Measurements from ENCODE around the gene WFDC5.

WFDC5 gene

GRCh38 chr20:45113865-45114264 lies 1.1 kb downstream of the WFDC5 start:
- no peak for DNase-seq

GRCh38 chr20:45112754-45113153 lies 2.2 kb downstream of the WFDC5 start:
- no peak for DNase-seq

- peak in 1 of 2 experiments; percentile 41 for DNase-seq
Measured at GRCh38 chr20:45111799-45112471, 3.0 kb downstream of the WFDC5 start.

- no peak for DNase-seq
Measured at GRCh38 chr20:45111285-45111684, 3.7 kb downstream of the WFDC5 start.

- no peak for DNase-seq
Measured at GRCh38 chr20:45110301-45110700, 4.7 kb downstream of the WFDC5 start.

DNA sequence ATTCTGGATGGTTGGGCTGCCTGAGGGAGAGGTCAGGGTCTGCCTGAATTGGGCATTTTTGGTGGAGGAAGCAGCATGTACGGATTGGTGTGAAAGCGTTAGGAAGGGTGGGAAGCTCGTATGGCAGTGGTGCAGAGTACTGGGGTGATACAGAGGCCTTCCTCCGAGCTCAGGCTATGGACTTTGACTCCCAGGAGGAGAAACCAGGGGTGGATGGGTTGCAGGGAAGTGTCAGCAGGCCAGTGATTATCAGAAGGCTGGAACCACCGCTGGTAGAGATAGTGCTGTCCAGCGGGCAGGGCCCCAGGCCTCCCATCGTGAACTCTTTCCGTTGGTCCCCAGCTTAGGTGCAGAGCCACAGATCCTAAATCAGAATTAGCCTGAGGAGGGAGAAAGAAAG lies 5.3 kb downstream of the WFDC5 start:
- DNase-seq, result no peak

- DNase-seq, result no peak
Measured at GRCh38 chr20:45105317-45105716, 9.7 kb downstream of the WFDC5 start.

GRCh38 chr20:45104786-45105185 lies 10.2 kb downstream of the WFDC5 start:
- no peak for DNase-seq

GRCh38 chr20:45103072-45103471 lies 11.9 kb downstream of the WFDC5 start:
- DNase-seq, result no peak

- no peak for DNase-seq
Measured at GRCh38 chr20:45101333-45101850, 13.6 kb downstream of the WFDC5 start.

GRCh38 chr20:45100563-45101245 lies 14.3 kb downstream of the WFDC5 start, which contains the start of gene KCNS1:
Gene KCNS1, minus strand, starts transcription at chr20:45101127. Its CDS starts 1,891 bp downstream, at chr20:45099236.
- no peak for DNase-seq

DNA sequence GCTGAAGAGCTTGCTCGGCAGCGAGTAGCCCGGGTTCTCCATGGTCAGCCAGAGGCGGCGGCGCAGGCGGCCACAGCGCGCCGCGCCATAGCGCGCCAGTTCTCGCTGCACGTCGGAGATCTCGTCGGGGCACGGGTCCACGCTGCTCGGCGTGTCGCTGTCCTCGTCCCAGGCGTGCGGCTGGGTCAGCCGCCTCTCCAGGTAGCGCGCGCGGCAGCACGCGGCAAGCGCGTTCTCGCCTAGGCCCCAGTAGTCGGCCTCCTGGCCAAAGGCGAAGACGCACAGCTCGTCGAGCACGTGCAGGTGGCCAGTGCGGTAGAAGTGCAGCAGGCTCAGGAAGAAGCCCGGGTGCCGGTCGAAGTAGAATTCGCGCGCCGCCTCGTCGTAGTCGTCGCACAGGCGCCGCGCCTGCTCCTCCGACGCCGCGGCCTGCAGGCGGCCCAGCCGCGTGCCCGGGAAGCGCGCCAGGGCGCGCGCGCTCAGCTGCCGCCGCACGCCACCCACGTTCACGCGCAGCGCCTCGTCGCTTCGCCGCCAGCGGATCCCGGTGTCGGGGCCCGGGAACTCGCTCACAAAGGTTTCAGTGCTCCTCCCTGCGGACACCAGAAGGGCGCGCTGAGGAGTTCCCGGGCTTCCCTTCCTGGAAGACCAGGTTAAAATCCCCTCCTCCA lies 16.7 kb downstream of the WFDC5 start:
- peak; percentile 33 to 75 for DNase-seq

DNA sequence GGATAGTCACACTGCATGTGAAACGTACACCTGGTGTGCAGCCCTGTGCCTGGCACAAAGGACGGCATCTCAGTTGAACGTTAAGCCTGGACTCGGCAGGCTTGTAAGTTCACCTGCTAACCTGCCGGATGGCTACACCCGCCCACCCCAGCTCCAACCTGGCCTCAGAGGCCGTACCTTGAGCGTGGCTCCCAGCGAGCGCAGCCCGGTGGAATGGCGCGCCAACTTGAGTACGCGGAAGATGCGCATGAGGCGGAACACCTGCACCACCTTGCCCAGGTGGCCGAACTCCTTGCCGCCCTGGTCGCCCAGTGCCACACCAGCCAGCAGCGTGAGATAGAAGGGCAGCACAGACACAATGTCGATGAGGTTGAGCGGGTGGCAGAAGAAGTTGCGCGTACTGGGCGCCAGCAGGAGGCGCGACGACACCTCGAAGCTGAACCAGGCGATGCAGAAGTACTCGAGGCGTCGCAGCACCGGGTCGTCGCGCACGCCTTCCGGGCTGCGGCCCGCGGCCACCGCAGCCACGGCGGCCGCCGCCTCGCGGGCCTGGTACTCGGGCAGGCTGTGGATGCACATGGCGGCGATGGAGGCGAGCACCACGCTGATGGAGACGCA lies 17.4 kb downstream of the WFDC5 start:
- no peak for DNase-seq

DNA sequence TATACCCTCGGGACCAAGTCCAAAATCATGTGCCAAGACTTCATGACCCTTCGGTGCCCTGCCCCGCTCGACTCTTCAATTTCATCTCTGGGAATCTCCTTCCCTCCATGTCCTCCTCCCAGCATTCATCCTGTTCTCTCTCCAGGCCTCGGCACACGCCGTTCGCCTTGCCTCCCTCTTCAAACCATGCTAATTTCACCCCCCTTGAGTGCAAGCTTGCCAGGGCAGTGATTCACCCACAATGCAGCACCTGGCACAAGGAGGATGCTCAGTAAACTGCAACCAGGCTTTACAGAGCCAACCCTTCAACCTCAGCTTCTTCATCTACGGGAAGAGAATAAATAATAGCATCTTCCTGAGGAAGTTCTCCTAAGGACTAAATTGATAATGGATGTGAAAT lies 18.2 kb downstream of the WFDC5 start:
- DNase-seq, result no peak

DNA sequence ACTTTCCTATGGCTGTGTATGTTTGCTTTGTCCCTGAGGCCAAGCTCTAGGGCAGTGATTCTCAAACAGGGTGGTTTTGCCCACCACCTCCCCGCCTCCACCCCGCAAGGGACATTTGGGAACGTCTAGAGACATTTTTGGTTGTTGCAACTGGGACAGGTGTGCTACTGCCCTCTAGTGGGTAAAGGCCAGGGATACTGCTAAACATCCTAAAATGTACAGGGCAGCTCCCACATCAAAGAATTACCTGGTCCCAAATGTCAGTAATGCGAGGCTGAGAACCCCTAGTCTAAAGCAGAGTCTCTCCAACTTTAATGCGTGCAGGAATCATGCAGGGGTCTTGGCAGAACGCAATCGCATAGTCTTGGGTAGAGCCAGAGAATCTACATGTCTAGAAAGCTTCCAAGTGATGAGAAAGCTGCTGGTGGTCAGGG lies 19.2 kb downstream of the WFDC5 start:
- DNase-seq, result peak; percentile 33 to 75

- DNase-seq, result no peak
Measured at GRCh38 chr20:45094864-45095574, 20.0 kb downstream of the WFDC5 start.

DNA sequence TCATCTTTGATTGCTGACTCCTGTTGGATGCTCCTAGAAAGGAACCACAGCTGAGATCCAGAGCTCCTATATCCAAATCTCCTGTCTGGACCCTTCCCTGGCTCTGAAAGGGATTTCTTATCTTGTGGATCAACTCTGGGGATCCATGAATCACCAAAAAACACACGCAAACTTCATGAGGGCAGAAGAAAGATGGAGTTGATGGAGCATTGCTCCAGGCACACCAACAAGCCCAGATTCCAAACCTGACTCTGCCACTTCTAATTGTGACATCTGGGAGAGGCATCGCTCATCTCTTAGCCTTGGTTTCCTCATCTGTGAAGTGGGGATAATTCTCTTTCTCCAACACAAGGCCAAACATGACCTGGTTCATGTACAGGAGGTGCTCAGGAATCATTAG lies 20.8 kb downstream of the WFDC5 start:
- no peak for DNase-seq

- no peak for DNase-seq
Measured at GRCh38 chr20:45092898-45093297, 22.1 kb downstream of the WFDC5 start.

GRCh38 chr20:45091366-45091765 lies 23.6 kb downstream of the WFDC5 start:
- DNase-seq, result no peak

DNA sequence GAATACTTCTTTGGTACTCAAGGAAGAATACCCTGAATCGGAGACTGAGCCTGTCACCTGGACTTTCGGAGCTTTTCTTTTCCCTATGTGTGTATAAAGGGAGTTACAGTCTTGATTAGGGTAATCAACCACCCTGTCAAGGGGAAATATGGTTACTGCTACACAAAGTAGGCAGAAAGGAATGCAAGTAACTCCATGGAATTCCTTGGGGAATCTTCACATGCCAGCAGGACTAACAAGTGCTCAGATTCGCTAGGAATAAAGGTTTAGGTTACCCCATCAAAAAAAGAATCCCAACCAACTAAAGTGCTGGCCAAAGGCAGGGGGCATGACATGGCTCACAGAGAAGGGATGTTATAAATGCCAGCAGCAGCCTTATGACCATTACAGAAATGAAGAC lies 24.5 kb downstream of the WFDC5 start:
- DNase-seq, result no peak

DNA sequence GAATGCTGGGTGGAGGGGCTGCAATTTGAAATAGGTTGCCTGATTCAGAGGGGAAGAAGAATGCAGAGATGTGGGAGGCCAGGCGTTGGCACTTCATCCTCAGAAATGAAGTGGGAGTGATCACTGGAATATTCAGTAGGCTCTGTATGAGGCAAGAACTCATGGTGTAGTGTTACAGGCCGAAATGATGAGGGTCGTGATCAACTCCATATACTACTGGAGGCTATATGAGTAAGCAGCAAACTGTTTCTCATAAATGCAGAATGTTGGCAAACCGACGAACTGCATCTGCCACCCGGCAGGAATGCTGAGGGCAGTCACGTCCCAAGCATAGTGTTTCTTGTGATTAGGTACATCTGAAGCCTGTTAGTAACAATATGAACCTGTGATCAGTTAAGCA lies 26.7 kb downstream of the WFDC5 start:
- no peak for DNase-seq

GRCh38 chr20:45087814-45088213 lies 27.2 kb downstream of the WFDC5 start:
- no peak for DNase-seq
